ENCODE results near the gene RANBP3.

Gene RANBP3

GRCh38 chr19:5969476-5969875 is 8.5 kb downstream of the RANBP3 start:
- no peak for TF ChIP-seq CTCF (IDR thresholded peaks at IDR 0.05; ENCODE audit: borderline replicate concordance, insufficient read depth, low read depth, low read length)
- H3K4me3 ChIP-seq (ENCODE audit: low read depth, low read length), result no peak overlapping the region

DNA sequence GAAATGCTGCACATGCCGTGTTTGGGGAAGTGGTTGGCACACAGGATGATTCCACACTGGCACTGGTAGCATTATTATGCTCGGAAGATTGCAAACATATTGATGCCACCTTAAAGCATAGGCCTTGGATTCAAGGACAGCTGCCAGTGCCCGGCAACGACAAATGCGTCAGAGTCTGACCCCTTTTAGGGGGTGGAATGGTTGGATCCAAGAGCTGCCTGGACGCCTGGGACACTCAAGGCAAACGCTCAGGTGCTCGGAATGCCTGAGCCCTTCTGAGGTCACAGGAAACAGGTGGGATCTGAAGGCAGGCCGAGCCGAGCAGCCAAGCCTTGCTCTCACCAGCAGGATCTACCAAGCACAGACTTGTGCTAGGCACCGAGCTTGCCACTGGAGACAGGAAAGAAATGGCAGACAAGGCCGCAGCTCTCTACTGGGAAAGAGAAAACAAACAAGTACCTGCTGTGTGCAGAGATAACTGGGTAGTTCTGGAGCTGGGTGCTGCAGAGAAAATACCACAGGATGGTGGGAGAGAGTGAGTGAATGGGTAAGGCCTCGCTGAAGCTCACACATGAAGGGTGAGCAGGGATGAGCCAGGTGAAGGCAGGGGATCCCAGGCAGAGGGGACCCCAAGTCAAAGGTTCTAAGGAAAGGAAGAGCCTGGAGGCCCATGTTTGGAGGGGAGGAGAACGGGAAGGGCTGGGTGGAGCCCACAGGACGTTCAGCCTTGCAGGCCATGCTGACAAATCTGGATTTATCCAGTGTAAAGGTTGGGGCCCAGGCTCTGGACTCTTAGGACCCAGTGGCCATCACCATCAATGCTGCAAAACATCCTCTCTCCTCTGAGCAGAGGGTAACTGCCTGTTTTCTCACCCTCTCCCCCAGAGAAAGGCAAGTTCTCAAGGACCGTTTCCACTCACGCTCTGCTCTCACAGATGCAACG is 9.2 kb downstream of the RANBP3 start:
- no peak overlapping the region for H3K4me3 ChIP-seq (ENCODE audit: low read depth, low read length)
- TF ChIP-seq CTCF (IDR thresholded peaks at IDR 0.05; ENCODE audit: borderline replicate concordance, insufficient read depth, low read depth, low read length), result no peak

- H3K4me3 ChIP-seq (ENCODE audit: low read depth, low read length), result no peak overlapping the region
- peak; percentile 78 for TF ChIP-seq CTCF (IDR thresholded peaks at IDR 0.05; ENCODE audit: borderline replicate concordance, insufficient read depth, low read depth, low read length)
These were observed 9.9 kb downstream of the RANBP3 start for GRCh38 chr19:5967994-5968430.

DNA sequence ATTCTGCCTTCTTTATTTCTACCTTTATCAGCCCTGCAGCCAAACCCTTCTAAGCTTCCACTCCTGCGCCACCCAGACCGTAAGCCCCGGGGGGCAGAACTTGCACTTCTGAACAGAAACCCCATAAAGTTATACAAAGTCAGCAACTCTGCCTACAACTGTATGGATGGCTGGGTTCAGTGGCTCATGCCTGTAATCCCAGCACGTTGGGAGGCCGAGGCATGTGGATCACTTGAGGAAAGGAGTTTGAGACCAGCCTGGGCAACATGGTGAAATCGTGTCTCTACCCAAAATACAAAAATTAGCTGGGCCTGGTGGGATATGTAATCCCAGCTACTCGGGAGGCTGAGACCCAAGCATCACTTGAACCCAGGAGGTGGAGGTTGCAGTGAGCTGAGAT is 10.4 kb downstream of the RANBP3 start:
- no peak overlapping the region for H3K4me3 ChIP-seq (ENCODE audit: low read depth, low read length)
- no peak for TF ChIP-seq CTCF (IDR thresholded peaks at IDR 0.05; ENCODE audit: borderline replicate concordance, insufficient read depth, low read depth, low read length)

DNA sequence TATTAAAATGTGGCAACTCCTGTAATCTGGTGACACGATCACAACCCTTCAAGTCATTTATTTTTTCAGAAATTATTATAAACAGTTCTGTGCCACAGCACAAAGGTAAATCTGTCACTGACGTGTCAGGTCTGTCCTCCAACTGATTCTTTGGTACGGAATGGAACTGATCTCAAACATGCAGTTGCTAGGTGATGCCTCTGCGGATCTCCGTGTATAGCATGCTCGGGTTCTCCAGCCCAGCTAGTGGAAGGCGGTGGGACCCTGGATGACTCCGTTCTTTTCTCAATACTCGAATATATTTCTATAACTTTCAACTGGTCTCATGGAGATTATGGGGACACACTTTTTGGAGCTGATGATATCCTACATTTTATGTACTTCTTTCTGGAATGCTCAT is 11.0 kb downstream of the RANBP3 start:
- no peak for TF ChIP-seq CTCF (IDR thresholded peaks at IDR 0.05; ENCODE audit: borderline replicate concordance, insufficient read depth, low read depth, low read length)
- H3K4me3 ChIP-seq (ENCODE audit: low read depth, low read length), result no peak overlapping the region

DNA sequence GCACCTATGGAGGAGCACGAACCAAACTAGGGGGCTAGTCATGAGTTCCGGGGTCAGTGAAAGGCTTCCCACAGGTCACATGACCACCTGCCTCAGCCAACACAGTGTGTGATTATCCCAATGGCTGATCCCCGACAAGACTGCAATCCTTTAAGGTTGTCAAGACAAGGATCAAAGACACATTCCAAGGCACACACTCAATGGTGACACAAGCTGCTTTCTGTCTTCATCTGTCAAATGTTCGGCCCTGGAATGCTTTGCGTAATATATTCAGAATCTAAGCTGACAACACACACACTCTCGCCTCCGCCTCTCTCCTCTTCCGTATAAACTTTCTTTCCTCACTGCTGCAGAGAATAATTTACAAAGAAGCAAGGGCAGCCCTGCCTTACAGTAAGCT is 11.7 kb downstream of the RANBP3 start:
- no peak for TF ChIP-seq CTCF (IDR thresholded peaks at IDR 0.05; ENCODE audit: borderline replicate concordance, insufficient read depth, low read depth, low read length)
- H3K4me3 ChIP-seq (ENCODE audit: low read depth, low read length), result no peak overlapping the region
